GDM1 (cell line): ENCODE results near the gene TRAF3IP3.
A peak's percentile ranks its signal among the peaks of the same experiment; 100 is the strongest.

Experiments
- DNase-seq: peaks from one replicate; lab custom pipeline; 2025; lab: John Stamatoyannopoulos, UW

The TRAF3IP3 gene

DNA sequence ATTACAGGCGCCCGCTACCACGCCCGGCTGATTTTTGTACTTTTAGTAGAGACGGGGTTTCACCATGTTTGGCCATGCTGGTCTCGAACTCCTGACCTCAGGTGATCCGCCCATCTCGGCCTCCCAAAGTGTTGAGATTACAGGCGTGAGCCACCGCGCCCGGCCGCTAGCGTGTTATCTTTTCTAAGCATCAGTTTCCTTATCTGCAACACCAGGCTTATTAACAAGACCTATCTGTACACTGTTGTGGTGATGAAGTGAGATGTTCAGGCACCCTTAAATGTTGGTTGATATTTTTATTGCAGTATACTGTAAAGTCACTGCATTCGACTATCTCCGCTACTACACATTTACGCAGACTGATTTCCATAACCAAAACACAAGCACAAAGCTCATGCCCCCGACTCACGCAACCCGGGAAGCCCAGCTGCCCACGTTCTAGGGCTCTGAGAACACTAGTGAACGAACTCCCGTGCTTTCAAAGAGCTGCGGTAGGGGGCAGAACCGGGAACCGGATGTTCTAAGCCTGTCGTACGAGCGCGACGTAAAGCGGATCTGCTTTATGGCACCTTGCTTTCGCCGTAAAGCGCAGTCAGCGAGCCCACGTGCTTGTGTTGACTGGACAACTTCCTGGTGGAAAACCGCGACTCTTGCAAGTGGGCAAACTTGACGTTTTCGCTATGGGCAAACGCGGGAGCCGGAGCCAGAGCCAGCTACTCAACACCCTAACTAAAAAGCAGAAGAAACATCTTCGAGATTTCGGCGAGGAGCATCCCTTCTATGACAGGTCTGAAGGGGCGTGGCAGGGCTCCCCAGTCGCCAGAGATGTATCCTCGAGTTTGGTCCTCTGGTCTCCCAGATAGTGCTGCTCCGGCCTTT lies 71.8 kb downstream of the TRAF3IP3 start, which contains the start of gene UTP25:
Gene UTP25, plus strand, starts transcription at position 589 of the 879 bp plus-strand sequence. Its CDS starts 92 bp downstream, at position 681.
- peak; percentile 90 for DNase-seq

DNA sequence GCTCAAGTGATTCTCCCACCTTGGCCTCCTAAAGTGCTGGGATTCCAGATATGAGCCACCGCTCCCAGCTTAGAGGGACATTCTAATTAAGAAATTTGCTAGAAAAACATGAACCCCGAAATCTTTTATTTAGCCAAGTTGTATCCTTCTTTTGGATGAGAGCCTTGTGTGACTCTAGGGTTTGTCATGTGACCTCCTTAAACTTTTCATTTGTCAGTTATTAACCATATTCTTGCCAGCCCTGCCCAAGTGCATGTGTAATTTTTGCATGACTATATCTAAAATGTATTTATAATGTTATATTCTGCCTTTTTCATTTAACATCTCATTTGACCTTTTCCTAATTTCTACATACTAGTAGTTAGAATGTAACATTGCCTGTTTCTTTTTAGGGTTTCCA lies 73.9 kb downstream of the TRAF3IP3 start:
- no peak for DNase-seq

DNA sequence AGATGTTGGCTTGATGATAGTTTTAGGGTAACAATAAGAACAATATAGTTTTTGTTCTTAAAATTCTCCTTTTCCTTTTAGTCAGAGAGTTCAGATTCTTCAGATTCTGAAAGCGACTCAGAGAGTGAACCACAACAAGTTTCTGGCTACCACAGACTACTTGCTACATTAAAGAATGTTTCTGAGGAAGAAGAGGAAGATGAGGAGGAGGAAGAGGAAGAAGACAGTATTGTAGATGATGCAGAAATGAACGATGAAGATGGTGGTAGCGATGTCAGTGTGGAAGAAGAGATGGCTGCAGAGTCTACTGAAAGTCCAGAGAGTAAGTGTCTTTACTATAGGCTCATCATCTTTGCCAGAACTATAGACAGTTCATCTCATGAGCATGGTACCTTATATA lies 74.9 kb downstream of the TRAF3IP3 start:
- DNase-seq, result no peak

DNA sequence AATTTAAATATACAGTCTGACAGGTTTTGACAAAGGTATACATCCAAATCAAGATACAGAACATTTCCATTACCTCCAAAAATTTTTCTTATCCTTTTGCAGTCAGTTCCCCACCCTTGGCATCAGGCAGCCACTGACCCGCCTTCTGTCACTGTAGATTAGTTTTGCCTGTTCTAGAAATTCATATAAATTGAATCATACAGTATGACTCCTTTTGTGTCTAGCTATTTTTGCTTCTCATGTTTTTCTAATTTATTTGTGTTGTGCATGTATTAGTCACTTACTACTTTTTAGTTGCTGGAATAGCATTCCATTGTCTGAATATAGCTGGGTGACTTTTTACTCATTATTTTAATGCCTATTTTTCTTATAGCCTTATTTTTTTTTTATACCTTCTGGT lies 75.8 kb downstream of the TRAF3IP3 start:
- DNase-seq, result no peak
